D341Med (cell line): Measurements from ENCODE around the gene SPDYE11.
"Not testable (repeated sequence)": the region's sequence is repeated elsewhere in the genome, so short reads cannot be mapped to it uniquely, and the experiment has no call there.

ENCODE experiments used
- DNase-seq: peaks from one replicate; pipeline ENCODE4 v3.0.0; 2012; ENCODE audit warnings: low spot score

The SPDYE11 gene

GRCh38 chr7:73057811-73058210 is at the start of gene SPDYE11:
SPDYE11 (minus strand) TSS chr7:73057911; CDS start chr7:73056111, 1,800 bp downstream.
- DNase-seq: not testable (repeated sequence)

- DNase-seq: not testable (repeated sequence)
Observed at GRCh38 chr7:73085938-73086337, 28.2 kb upstream of the SPDYE11 start, which contains the start of gene SPDYE9. SPDYE9 (minus strand) TSS chr7:73086038; CDS start chr7:73084238, 1,800 bp downstream.

- not testable (repeated sequence) for DNase-seq
Observed at GRCh38 chr7:73029666-73030065, 28.0 kb downstream of the SPDYE11 start, which contains the start of gene SPDYE8. SPDYE8 (minus strand) TSS chr7:73029766; CDS start chr7:73027966, 1,800 bp downstream.

- not testable (repeated sequence) for DNase-seq
Observed at GRCh38 chr7:73006491-73006890, 51.2 kb downstream of the SPDYE11 start.

GRCh38 chr7:73005693-73006447 is 51.8 kb downstream of the SPDYE11 start:
- DNase-seq: not testable (repeated sequence)

GRCh38 chr7:73005356-73005692 is 52.4 kb downstream of the SPDYE11 start:
- not testable (repeated sequence) for DNase-seq

- DNase-seq: not testable (repeated sequence)
Observed at GRCh38 chr7:72997887-72998468, 59.7 kb downstream of the SPDYE11 start.
